ENCODE data around the gene CRABP2. TPM values are rescaled to one million over a fixed set of nuclear protein-coding genes. Genes with fewer than 3 reads are reported as not detected.

CRABP2 gene
- total and polyA plus RNA-seq, 5 donors from 2014 or later: 5.1 TPM; not detected in 4

- DNase-seq (no peak), ATAC-seq (ENCODE audit: low read depth in 2 of 2) (no peak)
- Histone ChIP-seq H3K4me1 (ENCODE audit: control insufficient read depth, insufficient read depth, low read length, poor library complexity, severe bottlenecking) (peaks cover 48% of the 10 kb centered on the region), H3K27ac (ENCODE audit: insufficient read depth, low read length, poor library complexity, severe bottlenecking) (no peak overlapping the region), H3K9me3 (ENCODE audit: control insufficient read depth in 2 of 2, low read length in 2 of 2) (no peaks in the 10 kb centered on the region), H3K36me3 (ENCODE audit: control insufficient read depth, insufficient read depth, low read length) (no peaks in the 10 kb centered on the region), H3K27me3 (ENCODE audit: control insufficient read depth, insufficient read depth, low read length) (peaks cover 4% of the 10 kb centered on the region), H3K4me3 (ENCODE audit: low read depth, low read length) (no peak overlapping the region)
- Mint-ChIP-seq H3K27me3 (peaks cover 35% of the 10 kb centered on the region), H3K4me1 (peaks cover 0 to 60% (median 23%) of the 10 kb centered on the region in 4 donors), H3K36me3 (no peaks in the 10 kb centered on the region), H3K27ac (peak overlapping the region in 2 of 3 donors; percentile 43 to 71), H3K4me3 (peak overlapping the region in 1 of 4 donors; percentile 21), H3K9me3 (peaks cover 0 to 2% (median 0%) of the 10 kb centered on the region in 7 donors)
Measured at GRCh38 chr1:156660752-156661112, 44.7 kb downstream of the CRABP2 start.

- peaks cover 8% of the 10 kb centered on the region for H3K27me3 ChIP-seq (ENCODE audit: control insufficient read depth, insufficient read depth, low read length)
- H3K27me3 Mint-ChIP-seq: peaks cover 37% of the 10 kb centered on the region
- peaks cover 0 to 2% (median 0%) of the 10 kb centered on the region in 7 donors for H3K9me3 Mint-ChIP-seq
- H3K9me3 ChIP-seq (ENCODE audit: control insufficient read depth in 2 of 2, low read length in 2 of 2): no peaks in the 10 kb centered on the region
- H3K27ac ChIP-seq (ENCODE audit: insufficient read depth, low read length, poor library complexity, severe bottlenecking): no peak overlapping the region
- peaks cover 48% of the 10 kb centered on the region for H3K4me1 ChIP-seq (ENCODE audit: control insufficient read depth, insufficient read depth, low read length, poor library complexity, severe bottlenecking)
- H3K4me1 Mint-ChIP-seq: peaks cover 0 to 57% (median 23%) of the 10 kb centered on the region in 4 donors
- peak overlapping the region; percentile 44 to 79 (median 76) for H3K4me3 Mint-ChIP-seq
- no peaks in the 10 kb centered on the region for H3K36me3 ChIP-seq (ENCODE audit: control insufficient read depth, insufficient read depth, low read length)
- ATAC-seq (ENCODE audit: low read depth in 2 of 2): peak; percentile 81 to 88
- peak; percentile 77 to 92 (median 84) for DNase-seq
- H3K27ac Mint-ChIP-seq: peak overlapping the region in 1 of 3 donors; percentile 90
- no peaks in the 10 kb centered on the region for H3K36me3 Mint-ChIP-seq
- H3K4me3 ChIP-seq (ENCODE audit: low read depth, low read length): no peak overlapping the region
Measured at GRCh38 chr1:156659988-156660751, 45.2 kb downstream of the CRABP2 start.

- peak overlapping the region in 1 of 3 donors; percentile 90 for H3K27ac Mint-ChIP-seq
- no peak overlapping the region for H3K27ac ChIP-seq (ENCODE audit: insufficient read depth, low read length, poor library complexity, severe bottlenecking)
- H3K9me3 Mint-ChIP-seq: peaks cover 0 to 2% (median 0%) of the 10 kb centered on the region in 7 donors
Measured at GRCh38 chr1:156659661-156659987, 45.8 kb downstream of the CRABP2 start.

GRCh38 chr1:156658945-156659574, 46.3 kb downstream of the CRABP2 start:
- peaks cover 0 to 57% (median 23%) of the 10 kb centered on the region in 4 donors for H3K4me1 Mint-ChIP-seq
- peaks cover 0 to 4% (median 0%) of the 10 kb centered on the region in 7 donors for H3K9me3 Mint-ChIP-seq
- ATAC-seq (ENCODE audit: low read depth in 2 of 2) (no peak), DNase-seq (no peak)
- H3K4me3 ChIP-seq (ENCODE audit: low read depth, low read length): no peak overlapping the region
- no peak overlapping the region for H3K27ac Mint-ChIP-seq
- peaks cover 42% of the 10 kb centered on the region for H3K4me1 ChIP-seq (ENCODE audit: control insufficient read depth, insufficient read depth, low read length, poor library complexity, severe bottlenecking)
- peaks cover 43% of the 10 kb centered on the region for H3K27me3 Mint-ChIP-seq
- H3K9me3 ChIP-seq (ENCODE audit: control insufficient read depth in 2 of 2, low read length in 2 of 2): no peaks in the 10 kb centered on the region
- no peak overlapping the region for H3K27ac ChIP-seq (ENCODE audit: insufficient read depth, low read length, poor library complexity, severe bottlenecking)
- no peaks in the 10 kb centered on the region for H3K36me3 ChIP-seq (ENCODE audit: control insufficient read depth, insufficient read depth, low read length)
- peak overlapping the region in 3 of 4 donors; percentile 71 to 79 (median 73) for H3K4me3 Mint-ChIP-seq
- H3K27me3 ChIP-seq (ENCODE audit: control insufficient read depth, insufficient read depth, low read length): peaks cover 15% of the 10 kb centered on the region
- no peaks in the 10 kb centered on the region for H3K36me3 Mint-ChIP-seq

More at GRCh38 chr1:156659661-156659987, 45.8 kb downstream of the CRABP2 start:
- Histone ChIP-seq H3K27me3 (ENCODE audit: control insufficient read depth, insufficient read depth, low read length) (peaks cover 11% of the 10 kb centered on the region), H3K9me3 (ENCODE audit: control insufficient read depth in 2 of 2, low read length in 2 of 2) (no peaks in the 10 kb centered on the region), H3K36me3 (ENCODE audit: control insufficient read depth, insufficient read depth, low read length) (no peaks in the 10 kb centered on the region), H3K4me1 (ENCODE audit: control insufficient read depth, insufficient read depth, low read length, poor library complexity, severe bottlenecking) (peaks cover 43% of the 10 kb centered on the region), H3K4me3 (ENCODE audit: low read depth, low read length) (no peak overlapping the region)
- DNase-seq: no peak
- H3K36me3 Mint-ChIP-seq: no peaks in the 10 kb centered on the region
- H3K4me3 Mint-ChIP-seq: peak overlapping the region; percentile 44 to 79 (median 76)
- H3K4me1 Mint-ChIP-seq: peaks cover 0 to 57% (median 23%) of the 10 kb centered on the region in 4 donors
- ATAC-seq (ENCODE audit: low read depth in 2 of 2): no peak
- H3K27me3 Mint-ChIP-seq: peaks cover 37% of the 10 kb centered on the region

GRCh38 chr1:156658496-156658895, 46.9 kb downstream of the CRABP2 start:
- Histone ChIP-seq H3K9me3 (ENCODE audit: control insufficient read depth in 2 of 2, low read length in 2 of 2) (no peaks in the 10 kb centered on the region), H3K27me3 (ENCODE audit: control insufficient read depth, insufficient read depth, low read length) (peaks cover 20% of the 10 kb centered on the region), H3K4me1 (ENCODE audit: control insufficient read depth, insufficient read depth, low read length, poor library complexity, severe bottlenecking) (peaks cover 42% of the 10 kb centered on the region), H3K27ac (ENCODE audit: insufficient read depth, low read length, poor library complexity, severe bottlenecking) (no peak overlapping the region), H3K36me3 (ENCODE audit: control insufficient read depth, insufficient read depth, low read length) (no peaks in the 10 kb centered on the region), H3K4me3 (ENCODE audit: low read depth, low read length) (no peak overlapping the region)
- H3K9me3 Mint-ChIP-seq: peaks cover 0 to 4% (median 0%) of the 10 kb centered on the region in 7 donors
- peaks cover 45% of the 10 kb centered on the region for H3K27me3 Mint-ChIP-seq
- peak overlapping the region in 2 of 4 donors; percentile 17 to 41 for H3K4me3 Mint-ChIP-seq
- ATAC-seq (ENCODE audit: low read depth in 2 of 2) (no peak), DNase-seq (no peak)
- no peak overlapping the region for H3K27ac Mint-ChIP-seq
- H3K4me1 Mint-ChIP-seq: peaks cover 0 to 57% (median 23%) of the 10 kb centered on the region in 4 donors
- no peaks in the 10 kb centered on the region for H3K36me3 Mint-ChIP-seq

- Mint-ChIP-seq H3K27ac (peak overlapping the region in 1 of 3 donors; percentile 74), H3K9me3 (peaks cover 0 to 4% (median 0%) of the 10 kb centered on the region in 7 donors), H3K4me1 (peaks cover 0 to 55% (median 22%) of the 10 kb centered on the region in 4 donors), H3K27me3 (peaks cover 52% of the 10 kb centered on the region), H3K4me3 (peak overlapping the region in 3 of 4 donors; percentile 73 to 83 (median 76)), H3K36me3 (no peaks in the 10 kb centered on the region)
- Histone ChIP-seq H3K4me3 (ENCODE audit: low read depth, low read length) (no peak overlapping the region), H3K36me3 (ENCODE audit: control insufficient read depth, insufficient read depth, low read length) (no peaks in the 10 kb centered on the region), H3K27ac (ENCODE audit: insufficient read depth, low read length, poor library complexity, severe bottlenecking) (no peak overlapping the region), H3K9me3 (ENCODE audit: control insufficient read depth in 2 of 2, low read length in 2 of 2) (no peaks in the 10 kb centered on the region), H3K4me1 (ENCODE audit: control insufficient read depth, insufficient read depth, low read length, poor library complexity, severe bottlenecking) (peaks cover 42% of the 10 kb centered on the region), H3K27me3 (ENCODE audit: control insufficient read depth, insufficient read depth, low read length) (peaks cover 20% of the 10 kb centered on the region)
- DNase-seq (no peak), ATAC-seq (ENCODE audit: low read depth in 2 of 2) (no peak)
Measured at GRCh38 chr1:156657741-156658319, 47.6 kb downstream of the CRABP2 start.

- H3K4me3 ChIP-seq (ENCODE audit: low read depth, low read length): peak overlapping the region; percentile 42
- peaks cover under 1% of the 10 kb centered on the region for H3K36me3 Mint-ChIP-seq
- DNase-seq (peak; percentile 58 to 66 (median 61)), ATAC-seq (ENCODE audit: low read depth in 2 of 2) (peak in 1 of 2 donors; percentile 29)
- H3K4me1 ChIP-seq (ENCODE audit: control insufficient read depth, insufficient read depth, low read length, poor library complexity, severe bottlenecking): peaks cover 42% of the 10 kb centered on the region
- H3K27me3 Mint-ChIP-seq: peaks cover 50% of the 10 kb centered on the region
- peaks cover 0 to 54% (median 22%) of the 10 kb centered on the region in 4 donors for H3K4me1 Mint-ChIP-seq
- peak overlapping the region in 2 of 3 donors; percentile 71 to 74 for H3K27ac Mint-ChIP-seq
- H3K4me3 Mint-ChIP-seq: peak overlapping the region; percentile 73 to 83 (median 79)
- peaks cover 20% of the 10 kb centered on the region for H3K27me3 ChIP-seq (ENCODE audit: control insufficient read depth, insufficient read depth, low read length)
- H3K27ac ChIP-seq (ENCODE audit: insufficient read depth, low read length, poor library complexity, severe bottlenecking): no peak overlapping the region
- no peaks in the 10 kb centered on the region for H3K36me3 ChIP-seq (ENCODE audit: control insufficient read depth, insufficient read depth, low read length)
- peaks cover 0 to 4% (median 0%) of the 10 kb centered on the region in 7 donors for H3K9me3 Mint-ChIP-seq
- no peaks in the 10 kb centered on the region for H3K9me3 ChIP-seq (ENCODE audit: control insufficient read depth in 2 of 2, low read length in 2 of 2)
Measured at GRCh38 chr1:156656806-156657740, 48.3 kb downstream of the CRABP2 start.
